ENCODE measurements around the gene CCDC171.
A peak's percentile ranks its signal among the peaks of the same experiment; 100 is the strongest.
"Not testable (repeated sequence)": the region's sequence is repeated elsewhere in the genome, so short reads cannot be mapped to it uniquely, and the experiment has no call there.

The CCDC171 gene

GRCh38 chr9:15552636-15553527, at the start of gene CCDC171:
TSS of gene CCDC171 (plus strand) at chr9:15553043. CDS start at chr9:15564089, 11,046 bp downstream.
- peak; percentile 58 to 65 for DNase-seq

DNA sequence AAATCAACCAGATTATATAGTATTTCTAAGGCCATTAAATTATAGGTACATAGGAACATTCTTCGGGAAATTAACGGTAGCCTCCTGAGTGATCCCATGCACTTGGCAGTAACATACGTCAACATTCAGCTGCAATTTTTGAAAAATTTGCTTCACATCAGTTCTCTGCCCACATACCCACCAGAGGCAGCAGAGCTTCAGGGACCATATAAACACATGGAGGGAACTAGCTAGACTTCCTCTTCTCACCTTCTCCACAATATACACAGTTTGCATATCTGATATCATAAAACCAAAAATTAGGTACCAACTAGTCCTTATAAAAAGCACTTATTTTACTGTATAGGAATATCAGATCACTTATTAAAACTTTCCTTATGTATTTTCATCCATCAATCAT, 46.9 kb upstream of the CCDC171 start:
- DNase-seq, result no peak

GRCh38 chr9:15509931-15510788, 42.7 kb upstream of the CCDC171 start:
- no peak for DNase-seq

DNA sequence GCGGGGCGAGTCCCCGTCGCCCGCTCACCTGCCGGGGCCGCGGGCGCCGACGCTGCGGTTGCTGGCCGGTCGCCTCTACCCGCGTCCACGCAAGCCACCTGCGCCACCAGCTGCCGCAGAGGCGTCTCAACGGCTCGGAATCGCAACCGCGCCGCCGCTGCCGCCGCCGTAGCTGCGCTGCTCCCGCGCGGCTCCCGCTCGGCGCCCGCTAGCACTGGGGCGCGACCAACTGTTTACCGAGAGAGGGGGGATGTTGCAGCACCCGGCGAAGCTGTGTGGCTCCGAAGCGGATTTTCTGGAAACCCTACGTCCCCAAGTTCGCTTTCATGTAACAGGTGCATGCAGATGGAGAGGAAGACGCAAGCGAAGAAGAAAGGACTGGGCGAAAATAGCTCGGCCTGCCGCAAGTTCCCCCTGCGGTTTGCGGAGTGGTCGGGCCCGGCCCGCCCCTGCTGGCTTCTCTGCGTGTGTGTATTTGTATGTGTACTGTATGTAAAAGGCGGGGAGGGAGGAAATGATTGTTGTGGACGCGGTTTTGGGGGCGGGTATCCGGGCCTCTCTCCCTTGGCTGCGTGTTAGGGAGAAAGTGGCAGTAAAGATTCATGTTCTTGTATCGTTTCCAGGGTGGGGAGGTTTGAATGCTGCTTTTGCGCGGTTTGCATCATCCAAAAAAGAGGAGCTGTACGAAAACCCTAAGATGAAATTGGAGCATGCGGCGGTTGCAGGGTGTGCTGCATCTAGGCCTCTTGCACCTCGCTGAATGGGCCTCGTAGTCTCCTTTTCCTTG, 41.9 kb upstream of the CCDC171 start, which contains the start of gene PSIP1:
Gene PSIP1 (minus strand): TSS at position 182 of the 787 bp plus-strand sequence. CDS start 782 bp downstream, outside the sequence.
- DNase-seq, result peak in 1 of 2 experiments; percentile 46

- DNase-seq, result no peak
Measured at GRCh38 chr9:15512204-15512603, 40.6 kb upstream of the CCDC171 start.

DNA sequence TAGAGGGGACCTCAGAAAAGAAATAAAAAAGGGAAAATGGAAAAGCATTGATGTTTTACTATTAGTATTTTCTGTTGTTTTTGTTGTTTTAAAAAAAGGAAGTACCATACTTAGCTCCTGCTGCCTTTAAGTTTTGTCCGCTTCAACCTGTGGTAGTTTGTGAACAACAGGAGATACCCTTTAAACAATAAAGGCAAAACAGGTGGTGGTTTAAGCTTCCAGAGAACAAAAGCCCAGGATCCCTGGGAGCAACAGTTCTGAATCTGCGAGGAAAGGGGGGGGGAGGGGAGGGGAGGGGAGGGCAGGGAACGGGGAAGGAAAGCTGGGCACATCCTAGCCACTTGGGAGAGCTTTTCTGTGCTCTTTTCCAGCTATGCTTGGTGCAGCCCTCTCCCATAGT, 40.0 kb upstream of the CCDC171 start:
- DNase-seq, result no peak

DNA sequence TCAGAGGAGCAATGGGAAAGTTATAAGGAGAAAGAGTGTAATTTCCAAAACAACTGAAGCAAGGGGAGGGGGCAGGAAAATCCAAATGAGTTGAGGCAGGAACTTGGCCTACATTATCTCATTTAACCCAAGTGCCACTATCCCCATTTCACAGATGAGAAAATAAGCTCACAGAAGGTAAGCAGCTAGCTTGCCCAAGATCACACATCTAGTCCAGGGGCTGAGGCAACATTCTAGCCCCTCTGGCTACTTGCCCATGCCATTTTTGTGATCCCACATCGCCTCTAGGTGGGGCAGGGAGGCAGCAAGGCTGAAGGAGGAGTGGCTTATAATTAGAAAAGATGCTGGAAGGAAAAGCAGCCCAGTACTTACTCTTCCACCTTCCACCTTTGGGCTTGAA, 39.5 kb upstream of the CCDC171 start:
- DNase-seq, result no peak

- no peak for DNase-seq
Measured at GRCh38 chr9:15519831-15520230, 33.0 kb upstream of the CCDC171 start.

GRCh38 chr9:15521254-15521653, 31.6 kb upstream of the CCDC171 start:
- DNase-seq, result no peak

- no peak for DNase-seq
Measured at GRCh38 chr9:15522130-15522755, 30.6 kb upstream of the CCDC171 start.

- no peak for DNase-seq
Measured at GRCh38 chr9:15524845-15525455, 27.9 kb upstream of the CCDC171 start.

GRCh38 chr9:15525958-15526357, 26.9 kb upstream of the CCDC171 start:
- no peak for DNase-seq

DNA sequence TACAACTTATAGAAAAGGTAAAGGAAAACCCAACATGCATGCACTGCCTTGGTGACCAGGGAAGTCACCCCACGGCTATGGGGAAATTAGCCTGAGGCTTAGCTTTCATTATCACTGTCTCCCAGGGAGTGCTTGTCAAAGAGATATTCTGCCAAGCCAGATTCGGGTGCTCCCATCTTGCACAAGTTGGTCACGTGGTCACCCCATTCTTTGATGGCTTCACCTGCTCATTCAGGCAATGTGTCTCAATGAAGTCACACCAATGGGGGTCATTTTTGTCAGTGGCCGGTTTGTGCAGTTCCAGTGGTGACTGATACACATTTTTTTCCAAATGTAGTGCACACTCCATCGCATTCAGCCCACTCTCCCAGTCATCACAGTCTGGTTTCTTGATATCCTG, 25.8 kb upstream of the CCDC171 start:
- DNase-seq, result not testable (repeated sequence)

- no peak for DNase-seq
Measured at GRCh38 chr9:15529566-15530324, 23.1 kb upstream of the CCDC171 start.

GRCh38 chr9:15531380-15531779, 21.5 kb upstream of the CCDC171 start:
- DNase-seq, result no peak

- no peak for DNase-seq
Measured at GRCh38 chr9:15541872-15542271, 11.0 kb upstream of the CCDC171 start.

DNA sequence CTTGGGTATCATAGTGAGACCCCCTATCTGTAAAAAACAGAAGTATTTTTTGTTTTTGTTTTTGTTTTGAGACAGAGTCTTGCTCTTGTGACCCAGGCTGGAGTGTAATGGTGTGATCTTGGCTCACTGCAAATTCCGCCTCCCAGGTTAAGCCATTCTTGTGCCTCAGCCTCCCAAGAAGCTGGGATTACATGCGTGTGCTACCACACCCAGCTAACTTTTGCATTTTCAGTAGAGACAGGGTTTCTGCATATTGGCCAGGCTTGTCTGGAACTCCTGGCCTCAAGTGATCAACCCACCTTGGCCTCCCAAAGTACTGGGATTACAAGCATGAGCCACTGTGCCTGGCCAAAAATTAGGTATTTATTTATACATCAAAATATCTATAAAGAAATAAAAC, 10.2 kb upstream of the CCDC171 start:
- no peak for DNase-seq

GRCh38 chr9:15543047-15543813, 9.6 kb upstream of the CCDC171 start:
- DNase-seq, result no peak

DNA sequence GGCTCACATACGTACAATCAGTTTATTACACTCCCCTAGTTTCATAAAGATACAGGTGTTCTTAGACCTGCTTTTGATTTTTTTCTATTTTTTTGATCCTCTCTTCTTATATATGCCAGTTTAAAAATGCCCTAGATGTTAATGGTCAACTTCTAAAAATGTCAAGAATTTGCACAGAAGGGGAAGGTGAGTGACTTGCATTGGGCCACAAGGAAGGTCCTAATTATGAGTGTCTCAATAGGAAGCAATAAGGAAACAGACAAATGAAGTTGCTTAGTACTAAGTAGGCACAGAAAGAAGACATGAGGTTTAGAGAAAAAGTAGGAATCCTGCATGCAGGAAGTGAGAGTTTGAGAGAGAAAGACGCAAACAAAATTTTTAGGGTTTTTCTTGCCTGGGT, 3.2 kb upstream of the CCDC171 start:
- no peak for DNase-seq

DNA sequence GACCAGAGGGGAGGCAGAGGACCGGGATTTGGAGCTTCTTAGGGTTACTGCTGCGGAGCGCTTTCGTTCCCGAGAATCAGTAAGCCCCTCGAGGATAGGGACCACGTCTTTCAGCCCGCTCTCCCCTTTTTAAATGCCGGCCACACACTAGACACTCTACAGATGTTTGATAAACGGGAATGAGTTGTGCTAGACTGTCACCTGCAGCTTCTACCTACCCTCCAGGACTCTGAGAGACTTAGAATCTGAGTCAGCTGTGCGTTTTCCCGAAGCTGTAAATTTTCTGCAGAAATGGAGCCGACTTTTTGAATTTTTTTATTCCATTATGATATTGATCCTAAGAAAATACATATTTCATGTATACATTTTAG, 670 bp downstream of the CCDC171 start:
- DNase-seq, result no peak

Data from SW 1271 (cell line).